CD1c-positive myeloid dendritic cell (primary cell): ENCODE measurements around the gene DUSP5.
"Not testable (repeated sequence)": the region's sequence is repeated elsewhere in the genome, so short reads cannot be mapped to it uniquely, and the experiment has no call there.

Source experiments
- DNase-seq: peaks from one replicate; pipeline ENCODE4 v3.0.0-alpha.2; 2016; ENCODE audit errors: extremely low spot score

The DUSP5 gene, protein sequence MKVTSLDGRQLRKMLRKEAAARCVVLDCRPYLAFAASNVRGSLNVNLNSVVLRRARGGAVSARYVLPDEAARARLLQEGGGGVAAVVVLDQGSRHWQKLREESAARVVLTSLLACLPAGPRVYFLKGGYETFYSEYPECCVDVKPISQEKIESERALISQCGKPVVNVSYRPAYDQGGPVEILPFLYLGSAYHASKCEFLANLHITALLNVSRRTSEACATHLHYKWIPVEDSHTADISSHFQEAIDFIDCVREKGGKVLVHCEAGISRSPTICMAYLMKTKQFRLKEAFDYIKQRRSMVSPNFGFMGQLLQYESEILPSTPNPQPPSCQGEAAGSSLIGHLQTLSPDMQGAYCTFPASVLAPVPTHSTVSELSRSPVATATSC

DNA sequence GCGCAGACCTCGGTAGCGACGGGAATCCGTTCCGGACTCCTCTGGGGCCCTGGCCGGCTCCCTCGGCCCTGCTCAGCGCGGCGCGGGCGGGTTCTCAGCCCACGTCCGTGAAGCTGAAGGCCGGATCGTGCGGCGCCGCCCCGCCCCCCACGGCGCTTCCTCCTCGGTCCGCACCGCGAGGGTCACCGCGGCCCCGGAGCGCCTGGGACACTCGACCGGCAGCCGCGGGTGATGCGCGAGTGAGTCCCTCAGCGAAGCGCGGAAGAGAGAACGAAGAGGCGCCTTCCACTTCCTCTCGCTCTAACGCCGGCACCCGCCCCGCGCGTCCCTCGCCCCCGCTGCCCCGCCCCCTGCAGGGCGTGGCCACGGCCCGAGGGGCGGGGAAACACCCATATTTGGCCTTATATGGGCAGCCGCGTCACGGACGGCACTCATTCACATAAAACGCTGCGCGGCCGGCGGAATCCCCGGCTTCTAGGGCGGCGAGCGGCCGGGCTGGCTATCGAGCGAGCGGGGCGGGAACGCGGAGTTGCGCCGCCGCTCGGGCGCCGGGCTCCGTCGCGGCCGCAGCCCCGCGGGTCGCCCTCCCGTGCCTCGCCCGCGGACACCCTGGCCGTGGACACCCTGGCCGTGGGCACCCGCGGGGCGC lies at the start of gene DUSP5:
TSS of gene DUSP5 (plus strand) at position 470 of the 649 bp plus-strand sequence. CDS start 215 bp downstream, outside the sequence.
- DNase-seq = peak; percentile 100

- DNase-seq = no peak
These were observed 48.9 kb upstream of the DUSP5 start for GRCh38 chr10:110448682-110449418.

DNA sequence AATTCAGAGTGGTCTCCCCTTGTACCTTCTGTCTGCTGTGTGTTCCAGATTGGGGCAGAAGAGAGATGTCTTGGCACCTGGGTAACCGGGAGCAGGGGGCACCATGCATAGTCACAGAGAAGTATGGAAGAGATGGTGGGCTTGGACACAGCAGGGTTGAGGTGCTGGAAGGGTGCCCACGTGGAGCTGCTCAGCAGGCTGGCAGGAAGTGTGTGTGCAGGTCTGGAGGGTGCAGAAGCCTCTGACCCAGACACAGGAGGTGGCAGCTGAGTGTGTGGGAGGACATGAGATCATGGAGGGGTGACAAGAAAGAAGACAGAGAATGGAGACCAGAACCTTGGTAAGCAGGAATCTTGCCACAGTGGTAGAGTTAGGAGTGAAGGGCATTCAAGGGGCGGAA lies 42.3 kb upstream of the DUSP5 start:
- DNase-seq = peak; percentile 27

- DNase-seq = no peak
These were observed 41.7 kb upstream of the DUSP5 start for GRCh38 chr10:110456046-110456445.

DNA sequence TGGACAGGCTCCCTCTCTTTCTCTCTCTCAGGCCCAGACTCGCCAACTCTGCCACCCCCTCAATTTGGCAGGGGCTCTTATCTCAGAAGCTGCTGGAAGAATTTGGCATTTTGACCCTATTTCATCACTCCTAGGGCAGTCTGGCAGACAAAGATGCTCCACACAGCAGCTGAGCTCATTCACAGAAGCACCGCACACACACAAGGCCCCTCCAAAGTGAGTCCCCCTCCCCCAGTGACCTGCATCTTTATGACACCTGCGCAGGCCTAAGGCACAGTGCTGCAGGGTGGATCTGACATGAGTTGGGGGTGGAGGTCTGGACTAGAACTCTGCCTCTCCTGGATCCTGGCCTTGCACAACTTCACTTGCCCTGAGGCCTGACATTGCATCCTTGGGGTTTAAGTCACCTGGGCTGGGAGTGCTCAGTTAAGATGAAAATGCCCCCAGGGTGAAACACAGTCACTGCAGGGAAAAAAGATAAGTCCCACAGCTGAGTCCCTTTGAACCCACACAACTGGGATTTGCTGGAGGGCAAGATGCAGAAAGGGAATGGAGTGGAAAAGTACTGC lies 41.1 kb upstream of the DUSP5 start:
- DNase-seq = no peak

GRCh38 chr10:110457851-110458250 lies 39.9 kb upstream of the DUSP5 start:
- DNase-seq = no peak

- peak; percentile 15 for DNase-seq
These were observed 39.3 kb upstream of the DUSP5 start for GRCh38 chr10:110458266-110458920.

GRCh38 chr10:110459600-110459999 lies 38.1 kb upstream of the DUSP5 start:
- DNase-seq = no peak

DNA sequence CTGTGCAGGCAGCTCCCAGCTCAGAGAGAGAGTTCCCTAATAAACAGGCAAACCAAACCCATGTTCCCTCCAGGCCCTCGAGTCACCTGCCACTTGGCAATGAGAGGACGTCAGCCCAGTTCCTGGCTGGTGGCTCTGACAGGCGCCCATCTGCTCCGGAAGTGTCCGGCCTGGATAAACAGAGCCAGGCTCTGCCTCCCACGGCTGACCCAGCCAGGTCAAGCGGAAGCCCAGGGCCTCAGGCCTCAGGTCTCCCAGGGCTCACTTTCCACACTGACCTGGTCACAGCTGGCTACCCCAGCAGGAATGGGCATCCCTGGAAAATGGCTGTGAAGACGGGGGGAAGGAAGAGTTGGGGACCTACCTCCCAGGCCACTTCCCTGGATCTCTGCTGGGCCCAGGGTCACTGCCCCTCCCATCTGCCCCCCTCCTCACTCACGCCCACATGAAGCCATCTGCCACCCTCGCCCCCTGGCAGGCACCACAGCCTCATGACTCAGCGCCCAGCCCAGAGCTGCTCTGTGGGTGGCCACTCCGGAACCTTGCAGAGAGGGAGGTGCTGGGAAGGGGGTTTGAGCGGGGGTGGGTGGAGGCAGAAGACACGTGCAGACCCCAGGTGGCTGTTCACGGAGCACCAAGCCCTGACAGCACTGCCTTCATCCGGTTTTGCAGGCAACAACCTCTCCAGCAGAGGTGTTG lies 37.4 kb upstream of the DUSP5 start:
- DNase-seq = peak; percentile 72

GRCh38 chr10:110461088-110461487 lies 36.6 kb upstream of the DUSP5 start:
- no peak for DNase-seq

- DNase-seq = no peak
These were observed 36.2 kb upstream of the DUSP5 start for GRCh38 chr10:110461530-110461929.

GRCh38 chr10:110462166-110463095 lies 35.3 kb upstream of the DUSP5 start:
- no peak for DNase-seq

- not testable (repeated sequence) for DNase-seq
These were observed 29.4 kb upstream of the DUSP5 start for GRCh38 chr10:110468258-110468657.

DNA sequence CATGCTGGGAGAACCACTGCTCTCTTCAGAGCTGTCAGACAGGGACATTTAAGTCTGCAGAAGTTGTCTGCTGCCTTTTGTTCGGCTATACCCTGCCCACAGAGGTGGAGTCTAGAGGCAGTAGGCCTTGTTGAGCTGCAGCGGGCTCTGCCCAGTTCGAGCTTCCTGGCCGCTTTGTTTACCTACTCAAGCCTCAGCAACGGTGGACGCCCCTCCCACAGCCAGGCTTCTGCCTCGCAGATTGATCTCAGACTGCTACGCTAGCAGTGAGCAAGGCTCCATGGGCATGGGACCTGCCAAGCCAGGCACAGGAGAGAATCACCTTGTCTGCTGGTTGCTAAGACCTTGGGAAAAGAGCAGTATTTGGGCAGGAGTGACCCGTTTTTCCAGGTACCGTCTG lies 27.2 kb upstream of the DUSP5 start:
- not testable (repeated sequence) for DNase-seq

DNA sequence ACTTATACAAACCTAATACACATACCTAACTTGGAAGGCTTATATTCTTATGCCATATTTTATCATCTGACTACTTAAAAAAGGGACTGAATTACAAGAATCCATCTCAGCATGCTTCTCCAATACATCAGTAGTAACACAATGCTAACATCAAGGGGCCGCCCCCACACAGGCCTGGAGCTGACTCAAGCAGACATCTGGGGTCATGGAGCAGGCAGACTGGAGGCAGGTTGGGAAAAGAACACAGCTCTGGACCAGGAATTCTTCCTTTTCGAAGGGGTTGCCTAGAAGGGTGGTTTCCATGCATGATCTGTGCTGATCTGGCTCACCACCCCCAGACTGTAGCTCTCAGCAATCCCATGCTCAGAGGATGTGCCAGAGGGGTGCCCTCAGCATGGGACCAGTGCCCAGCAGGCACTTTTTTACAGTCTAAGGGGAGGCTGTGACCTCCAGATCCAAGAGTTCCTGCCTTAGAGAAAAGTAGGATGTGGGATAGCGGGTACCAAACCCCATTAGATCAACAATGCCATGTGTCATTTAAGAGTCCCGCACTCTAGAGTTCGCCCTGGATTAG lies 26.1 kb upstream of the DUSP5 start:
- no peak for DNase-seq

DNA sequence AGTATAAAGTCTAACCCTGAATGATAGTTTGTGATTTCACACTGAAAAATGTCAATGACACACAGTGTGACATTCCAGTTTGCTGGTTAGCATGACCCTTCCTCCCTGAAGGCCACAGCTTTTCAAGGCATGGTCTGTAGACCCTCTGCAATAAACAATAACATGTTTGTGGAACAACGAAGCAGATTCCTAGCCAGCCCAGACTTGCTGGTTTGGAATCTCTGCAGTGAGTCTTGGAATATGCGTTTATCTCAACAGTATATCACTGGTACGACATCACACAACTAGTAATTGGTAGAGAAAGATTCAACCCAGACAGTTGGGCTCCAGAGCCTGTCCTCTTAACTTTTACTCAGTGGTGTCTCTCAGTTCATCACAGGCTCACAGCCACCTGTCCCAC lies 23.7 kb upstream of the DUSP5 start:
- no peak for DNase-seq

GRCh38 chr10:110474826-110475225 lies 22.9 kb upstream of the DUSP5 start:
- DNase-seq = no peak

DNA sequence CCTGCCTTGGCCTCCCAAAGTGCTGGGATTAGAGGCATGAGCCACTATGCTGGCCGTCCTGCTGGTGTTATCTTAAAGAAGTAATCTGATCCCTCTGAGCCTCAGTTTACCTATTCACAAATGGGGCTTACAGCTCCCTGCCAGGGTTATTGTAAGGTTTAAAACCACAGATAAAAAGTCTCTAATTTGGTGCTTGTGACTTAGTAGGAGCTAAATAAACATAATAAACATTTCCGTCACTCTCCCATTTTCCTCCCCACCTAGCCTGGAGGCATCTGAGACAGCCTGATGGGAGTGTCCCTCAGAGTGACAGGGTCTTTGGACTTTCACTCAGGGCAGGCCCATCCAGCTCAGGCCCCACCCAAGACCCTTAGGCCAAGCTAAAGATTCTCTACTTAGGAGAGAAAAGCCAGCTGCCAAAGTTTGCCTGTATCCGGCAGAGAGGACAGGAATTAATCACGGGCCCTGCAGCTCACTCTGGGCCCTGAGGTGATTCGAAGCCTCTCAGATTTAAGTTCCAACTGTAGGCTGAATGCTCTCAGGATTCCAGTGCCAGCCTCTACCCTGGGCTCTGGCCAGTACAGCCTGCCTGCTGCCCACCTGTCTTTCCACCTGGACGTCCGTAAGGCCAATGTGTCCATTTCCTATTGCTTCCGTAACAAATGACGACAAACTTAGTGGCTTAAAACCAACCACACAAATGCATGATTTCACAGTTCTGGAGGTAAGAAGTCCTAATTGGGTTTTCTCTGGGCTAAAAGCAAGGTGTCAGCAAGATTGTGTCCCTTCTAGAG lies 21.8 kb upstream of the DUSP5 start:
- DNase-seq = no peak

DNA sequence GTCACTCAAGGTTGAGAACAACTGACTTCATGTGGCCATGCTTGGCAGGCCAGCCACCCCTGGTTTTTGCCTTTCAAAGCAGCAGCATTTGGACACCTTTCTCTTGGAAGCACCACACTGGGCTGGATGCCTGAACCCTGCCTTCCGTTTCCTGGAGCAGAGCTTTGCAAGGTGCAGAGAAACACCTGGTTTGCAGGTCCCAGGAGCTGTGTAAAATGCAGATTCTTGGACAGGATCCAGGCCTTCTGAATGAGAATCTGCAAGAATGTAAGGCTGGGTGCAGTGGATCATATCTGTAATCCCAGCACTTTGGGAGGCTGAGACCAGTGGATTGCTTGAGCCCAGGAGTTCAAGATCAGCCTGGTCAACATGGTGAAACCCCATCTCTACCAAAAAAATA lies 18.0 kb upstream of the DUSP5 start:
- DNase-seq = no peak
